ENCODE measurements around the gene PGRMC2. TPM values are rescaled to one million over a fixed set of nuclear protein-coding genes. Genes with fewer than 3 reads are reported as not detected.

Gene PGRMC2
- total RNA-seq, 1 experiment from 2014 or later: 73.1 TPM

DNA sequence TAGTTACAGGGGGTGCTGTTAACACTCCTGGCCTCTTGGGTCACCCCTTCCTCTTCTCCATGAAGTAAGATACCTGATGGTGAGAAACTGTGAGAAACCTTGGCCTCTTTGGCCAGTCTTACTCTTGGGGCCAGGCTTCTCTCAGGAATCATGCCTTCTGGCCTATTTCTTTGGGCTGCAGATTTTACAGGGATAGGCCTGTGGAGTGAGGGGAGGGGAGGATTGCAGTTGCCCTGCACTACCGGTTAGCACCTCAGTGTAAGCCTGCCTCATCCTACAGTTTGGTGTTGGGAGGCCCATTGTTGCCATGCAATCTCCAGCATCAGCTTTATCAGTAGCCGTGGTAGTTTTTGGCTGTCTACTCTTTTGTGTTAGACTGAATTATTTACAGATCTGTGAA, 7.6 kb upstream of the PGRMC2 start:
- ChIA-PET POLR2A (no interaction called here), CTCF (no interaction called here)
- BruUV-seq (replicated peaks): no TSS peak
- DNase-seq: no peak
- no peaks in the 10 kb centered on the region for H3K9me3 Mint-ChIP-seq (ENCODE audit: unreplicated experiment)
- no peak overlapping the region for H3K4me3 Mint-ChIP-seq (ENCODE audit: unreplicated experiment)
- Histone ChIP-seq H3K9me3 (no peaks in the 10 kb centered on the region; the same call in 1 of the 2 replicates), H3K4me1 (peaks cover 16% of the 10 kb centered on the region), H3K27me3 (replicated peaks; ENCODE audit: control insufficient read depth, insufficient read depth, low read length) (no peaks in the 10 kb centered on the region), H3K36me3 (ENCODE audit: control insufficient read depth, insufficient read depth, low read length) (no peaks in the 10 kb centered on the region), H3K4me3 (ENCODE audit: low read depth, low read length) (no peak overlapping the region)
- intact Hi-C loops (cut with micrococcal nuclease; ENCODE audit: unreplicated experiment): no loop called here
- H3K27ac Mint-ChIP-seq (ENCODE audit: unreplicated experiment): no peak overlapping the region
- H3K4me1 Mint-ChIP-seq (ENCODE audit: low read depth, unreplicated experiment): peaks cover 27% of the 10 kb centered on the region
- no peaks in the 10 kb centered on the region for H3K27me3 Mint-ChIP-seq (ENCODE audit: insufficient read depth, unreplicated experiment)
- TF ChIP-seq, protein P1, sequence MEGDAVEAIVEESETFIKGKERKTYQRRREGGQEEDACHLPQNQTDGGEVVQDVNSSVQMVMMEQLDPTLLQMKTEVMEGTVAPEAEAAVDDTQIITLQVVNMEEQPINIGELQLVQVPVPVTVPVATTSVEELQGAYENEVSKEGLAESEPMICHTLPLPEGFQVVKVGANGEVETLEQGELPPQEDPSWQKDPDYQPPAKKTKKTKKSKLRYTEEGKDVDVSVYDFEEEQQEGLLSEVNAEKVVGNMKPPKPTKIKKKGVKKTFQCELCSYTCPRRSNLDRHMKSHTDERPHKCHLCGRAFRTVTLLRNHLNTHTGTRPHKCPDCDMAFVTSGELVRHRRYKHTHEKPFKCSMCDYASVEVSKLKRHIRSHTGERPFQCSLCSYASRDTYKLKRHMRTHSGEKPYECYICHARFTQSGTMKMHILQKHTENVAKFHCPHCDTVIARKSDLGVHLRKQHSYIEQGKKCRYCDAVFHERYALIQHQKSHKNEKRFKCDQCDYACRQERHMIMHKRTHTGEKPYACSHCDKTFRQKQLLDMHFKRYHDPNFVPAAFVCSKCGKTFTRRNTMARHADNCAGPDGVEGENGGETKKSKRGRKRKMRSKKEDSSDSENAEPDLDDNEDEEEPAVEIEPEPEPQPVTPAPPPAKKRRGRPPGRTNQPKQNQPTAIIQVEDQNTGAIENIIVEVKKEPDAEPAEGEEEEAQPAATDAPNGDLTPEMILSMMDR (IDR thresholded peaks at IDR 0.05; ENCODE audit: insufficient read depth in 1 of 2, low read depth in 1 of 2, low read length in 1 of 2, severe bottlenecking in 1 of 2, unreplicated experiment in 1 of 2): no peak
- no peaks in the 10 kb centered on the region for H3K36me3 Mint-ChIP-seq (ENCODE audit: insufficient read depth, unreplicated experiment)

DNA sequence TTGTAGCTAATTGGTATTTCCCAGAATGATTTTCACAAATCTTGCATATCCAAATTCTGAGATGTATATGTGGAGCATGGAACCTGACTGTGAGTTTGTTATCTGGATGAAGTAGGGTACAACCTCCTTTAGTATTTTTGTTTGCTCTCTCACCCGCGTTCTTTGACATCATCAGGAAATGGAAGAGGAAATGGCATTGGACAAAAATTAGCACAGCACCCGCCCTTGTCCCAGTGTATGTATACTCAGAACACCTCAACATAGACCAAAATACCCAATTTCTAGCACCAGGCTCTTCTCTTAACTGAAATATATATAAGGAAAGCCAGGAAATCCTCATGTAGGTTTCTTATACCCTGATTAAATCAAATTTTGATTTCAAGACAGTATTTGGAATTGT, 6.9 kb upstream of the PGRMC2 start:
- BruUV-seq (replicated peaks): no TSS peak
- no peaks in the 10 kb centered on the region for H3K27me3 ChIP-seq (replicated peaks; ENCODE audit: control insufficient read depth, insufficient read depth, low read length)
- Mint-ChIP-seq H3K4me3 (ENCODE audit: unreplicated experiment) (no peak overlapping the region), H3K36me3 (ENCODE audit: insufficient read depth, unreplicated experiment) (no peaks in the 10 kb centered on the region), H3K4me1 (ENCODE audit: low read depth, unreplicated experiment) (peaks cover 32% of the 10 kb centered on the region), H3K27ac (ENCODE audit: unreplicated experiment) (no peak overlapping the region), H3K27me3 (ENCODE audit: insufficient read depth, unreplicated experiment) (no peaks in the 10 kb centered on the region), H3K9me3 (ENCODE audit: unreplicated experiment) (no peaks in the 10 kb centered on the region)
- no peaks in the 10 kb centered on the region for H3K36me3 ChIP-seq (ENCODE audit: control insufficient read depth, insufficient read depth, low read length)
- H3K9me3 ChIP-seq: no peaks in the 10 kb centered on the region; the same call in 1 of the 2 replicates
- TF ChIP-seq, protein P1 (IDR thresholded peaks at IDR 0.05; ENCODE audit: insufficient read depth in 1 of 2, low read depth in 1 of 2, low read length in 1 of 2, severe bottlenecking in 1 of 2, unreplicated experiment in 1 of 2): no peak
- peaks cover 21% of the 10 kb centered on the region for H3K4me1 ChIP-seq
- H3K4me3 ChIP-seq (ENCODE audit: low read depth, low read length): no peak overlapping the region
- DNase-seq: no peak
- intact Hi-C loops (cut with micrococcal nuclease; ENCODE audit: unreplicated experiment): no loop called here
- CTCF ChIA-PET: no interaction called here
- POLR2A ChIA-PET: no interaction called here

DNA sequence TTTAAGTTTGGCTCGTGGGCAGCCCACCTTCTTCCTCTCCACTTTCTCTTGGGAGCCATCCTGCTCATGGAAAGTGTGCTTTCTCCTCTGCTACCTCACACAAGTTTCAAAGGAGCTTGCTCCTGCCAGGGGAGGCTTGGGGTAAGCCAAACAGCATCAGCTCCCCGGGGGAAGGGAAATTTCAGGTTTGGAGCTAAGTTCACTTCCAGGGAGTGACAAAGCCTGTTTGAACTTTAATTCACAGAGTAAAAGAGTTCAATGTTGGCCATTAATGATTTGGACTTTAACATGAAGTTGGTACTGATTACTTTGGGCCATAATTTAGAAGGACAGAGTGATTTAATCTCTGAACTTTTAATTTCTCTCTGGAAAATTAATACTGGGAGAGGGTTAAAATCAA, 4.7 kb upstream of the PGRMC2 start:
- Histone ChIP-seq H3K4me1 (peaks cover 8% of the 10 kb centered on the region), H3K36me3 (ENCODE audit: control insufficient read depth, insufficient read depth, low read length) (no peaks in the 10 kb centered on the region), H3K27me3 (replicated peaks; ENCODE audit: control insufficient read depth, insufficient read depth, low read length) (no peaks in the 10 kb centered on the region), H3K4me3 (ENCODE audit: low read depth, low read length) (no peak overlapping the region), H3K9me3 (no peaks in the 10 kb centered on the region)
- Mint-ChIP-seq H3K27ac (ENCODE audit: unreplicated experiment) (no peak overlapping the region), H3K4me3 (ENCODE audit: unreplicated experiment) (no peak overlapping the region), H3K4me1 (ENCODE audit: low read depth, unreplicated experiment) (peaks cover 27% of the 10 kb centered on the region), H3K9me3 (ENCODE audit: unreplicated experiment) (no peaks in the 10 kb centered on the region), H3K27me3 (ENCODE audit: insufficient read depth, unreplicated experiment) (no peaks in the 10 kb centered on the region), H3K36me3 (ENCODE audit: insufficient read depth, unreplicated experiment) (peaks cover 10% of the 10 kb centered on the region)
- POLR2A ChIA-PET: no interaction called here
- DNase-seq: no peak
- intact Hi-C loops (cut with micrococcal nuclease; ENCODE audit: unreplicated experiment): no loop called here
- BruUV-seq (replicated peaks): no TSS peak
- TF ChIP-seq, protein P1 (IDR thresholded peaks at IDR 0.05; ENCODE audit: insufficient read depth in 1 of 2, low read depth in 1 of 2, low read length in 1 of 2, severe bottlenecking in 1 of 2, unreplicated experiment in 1 of 2): no peak
- CTCF ChIA-PET: no interaction called here

Data from Caco-2 (cell line).